Activated CD4-positive, alpha-beta T cell treated with anti-CD3 and anti-CD28 coated beads, Interleukin-2, amount 10 ng/mL, durations not matched to agents 24 days and 14 days (primary cell): ENCODE results near the gene NR5A2. TPM values are rescaled to one million over a fixed set of nuclear protein-coding genes. Genes with fewer than 3 reads are reported as not detected.

Source experiments
- DNase-seq: peaks from one replicate; pipeline ENCODE4 v3.0.0; 2022
- H3K27ac Mint-ChIP-seq: one replicate; pipeline ENCODE4 v1.8.0; 2022; ENCODE audit warnings: mild to moderate bottlenecking, mixed read lengths
- H3K27me3 Mint-ChIP-seq: one replicate; pipeline ENCODE4 v1.8.0; 2022; ENCODE audit warnings: mixed read lengths
- H3K36me3 Mint-ChIP-seq: one replicate; pipeline ENCODE4 v1.8.0; 2022; ENCODE audit warnings: low read depth, mild to moderate bottlenecking, mixed read lengths
- H3K4me1 Mint-ChIP-seq: one replicate; pipeline ENCODE4 v1.8.0; 2021; ENCODE audit warnings: mixed read lengths
- H3K4me3 Mint-ChIP-seq: one replicate; pipeline ENCODE4 v1.8.0; 2022; ENCODE audit warnings: mild to moderate bottlenecking, moderate library complexity, mixed read lengths
- H3K9me3 Mint-ChIP-seq: one replicate; pipeline ENCODE4 v1.8.0; 2021; ENCODE audit warnings: mixed read lengths
- intact Hi-C: fragments of 100-400 bp; cut with micrococcal nuclease; formaldehyde crosslinking; loops from one replicate; pipeline ENCODE4 v1.15.1; 2023
- total RNA-seq: library from RNA; stranded (reverse); gene quantifications from 2 replicates; pipeline ENCODE4 v1.2.3, GENCODE V29; 2022

NR5A2 gene
- total RNA-seq, 1 donor from 2014 or later, result not detected

DNA sequence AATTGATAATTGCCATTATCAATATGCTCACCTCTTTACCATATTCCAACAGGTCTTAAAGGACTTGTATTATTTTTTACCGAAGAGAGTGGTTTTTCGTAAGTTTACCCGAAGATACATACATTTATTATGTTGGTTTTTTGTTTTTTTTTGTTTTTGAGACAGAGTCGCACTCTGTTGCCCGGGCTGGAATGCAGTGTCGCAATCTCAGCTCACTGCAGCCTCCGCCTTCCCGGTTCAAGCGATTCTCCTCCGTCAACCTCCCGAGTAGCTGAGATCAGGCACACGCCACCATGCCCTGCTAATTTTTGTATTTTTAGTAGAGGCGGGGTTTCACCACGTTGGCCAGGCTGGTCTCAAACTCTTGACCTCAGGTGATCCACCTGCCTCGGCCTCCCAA, 30.8 kb downstream of the NR5A2 start:
- no peaks in the 10 kb centered on the region for H3K4me1 Mint-ChIP-seq
- intact Hi-C loops, result no loop called here
- no peak overlapping the region for H3K4me3 Mint-ChIP-seq
- no peaks in the 10 kb centered on the region for H3K9me3 Mint-ChIP-seq
- peaks cover 18% of the 10 kb centered on the region for H3K27me3 Mint-ChIP-seq
- DNase-seq, result peak; percentile 34
- H3K27ac Mint-ChIP-seq, result no peak overlapping the region
- H3K36me3 Mint-ChIP-seq, result no peaks in the 10 kb centered on the region

DNA sequence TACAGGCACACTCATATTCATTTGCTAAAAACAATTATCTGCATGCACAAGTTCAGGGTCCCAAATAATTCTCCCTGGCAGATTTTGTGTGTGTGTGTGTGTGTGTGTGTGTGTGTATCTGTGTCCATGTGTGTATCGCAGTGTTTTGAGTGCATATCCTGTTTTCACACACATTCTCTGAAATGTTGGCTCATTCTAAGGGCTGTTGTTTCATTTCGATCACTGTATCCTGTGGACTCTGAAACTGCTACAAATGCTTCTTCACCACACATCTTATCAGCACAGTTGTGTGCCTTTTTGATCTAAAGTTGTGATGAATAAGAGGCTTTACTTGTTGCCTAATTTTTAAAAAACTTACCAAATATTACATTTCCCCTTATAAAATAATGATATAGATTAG, 34.6 kb downstream of the NR5A2 start:
- no peaks in the 10 kb centered on the region for H3K9me3 Mint-ChIP-seq

DNA sequence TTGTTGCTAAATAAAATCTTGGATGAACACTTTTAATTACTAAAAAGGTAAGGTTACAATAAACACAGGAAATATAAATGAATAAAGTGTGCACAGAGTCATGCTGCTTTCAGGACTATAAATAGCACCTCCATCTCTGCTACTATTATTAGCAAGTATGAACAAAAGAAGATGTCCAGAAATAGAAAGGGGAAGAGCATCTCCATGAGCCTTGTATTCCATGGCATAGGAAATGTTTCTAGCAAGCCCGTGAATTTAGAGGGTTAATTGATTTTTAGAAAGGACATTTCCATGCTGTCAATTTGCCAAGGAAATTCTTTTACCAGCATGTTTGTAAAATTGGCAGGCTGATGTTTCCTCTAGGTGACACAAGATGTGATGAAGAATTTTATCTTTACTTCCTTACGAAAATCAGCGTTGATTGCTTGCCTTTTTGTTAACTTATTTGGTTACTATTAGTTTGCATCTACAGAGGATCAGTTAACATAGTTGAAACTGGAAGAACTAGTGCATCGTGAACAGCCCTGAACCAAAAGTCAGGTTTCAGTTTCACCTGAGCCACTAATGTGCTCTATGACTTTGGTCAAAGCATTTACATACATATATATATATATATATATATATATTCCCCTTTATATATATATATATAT, 45.3 kb downstream of the NR5A2 start:
- peaks cover 46% of the 10 kb centered on the region for H3K27me3 Mint-ChIP-seq
- H3K4me3 Mint-ChIP-seq, result no peak overlapping the region
- no peaks in the 10 kb centered on the region for H3K4me1 Mint-ChIP-seq
- intact Hi-C loops, result no loop called here
- no peak overlapping the region for H3K27ac Mint-ChIP-seq
- DNase-seq, result no peak
- no peaks in the 10 kb centered on the region for H3K9me3 Mint-ChIP-seq
- H3K36me3 Mint-ChIP-seq, result no peaks in the 10 kb centered on the region

More for the DNA sequence above, 34.6 kb downstream of the NR5A2 start:
- Mint-ChIP-seq H3K4me1 (no peaks in the 10 kb centered on the region), H3K27ac (no peak overlapping the region), H3K4me3 (no peak overlapping the region), H3K27me3 (peaks cover 18% of the 10 kb centered on the region), H3K36me3 (no peaks in the 10 kb centered on the region)
- intact Hi-C loops, result no loop called here
- DNase-seq, result peak; percentile 15

DNA sequence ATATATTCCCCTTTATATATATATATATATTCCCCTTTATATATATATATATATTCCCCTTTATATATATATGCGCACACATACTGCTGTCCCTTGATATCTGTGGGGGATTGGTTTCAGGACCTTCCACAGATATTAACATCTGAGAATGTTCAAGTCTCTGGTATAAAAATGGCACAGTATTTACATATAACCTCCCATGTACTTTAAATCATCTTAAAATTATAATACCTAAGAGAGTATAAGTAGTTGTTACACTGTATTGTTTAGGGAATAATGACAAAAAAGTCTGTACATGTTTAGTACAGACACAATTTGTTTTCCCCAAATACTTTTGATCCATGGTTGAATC, 45.8 kb downstream of the NR5A2 start:
- H3K4me3 Mint-ChIP-seq, result no peak overlapping the region
- H3K9me3 Mint-ChIP-seq, result no peaks in the 10 kb centered on the region
- no peak overlapping the region for H3K27ac Mint-ChIP-seq
- no peak for DNase-seq
- H3K27me3 Mint-ChIP-seq, result peaks cover 44% of the 10 kb centered on the region
- intact Hi-C loops, result no loop called here
- H3K36me3 Mint-ChIP-seq, result no peaks in the 10 kb centered on the region
- H3K4me1 Mint-ChIP-seq, result no peaks in the 10 kb centered on the region

DNA sequence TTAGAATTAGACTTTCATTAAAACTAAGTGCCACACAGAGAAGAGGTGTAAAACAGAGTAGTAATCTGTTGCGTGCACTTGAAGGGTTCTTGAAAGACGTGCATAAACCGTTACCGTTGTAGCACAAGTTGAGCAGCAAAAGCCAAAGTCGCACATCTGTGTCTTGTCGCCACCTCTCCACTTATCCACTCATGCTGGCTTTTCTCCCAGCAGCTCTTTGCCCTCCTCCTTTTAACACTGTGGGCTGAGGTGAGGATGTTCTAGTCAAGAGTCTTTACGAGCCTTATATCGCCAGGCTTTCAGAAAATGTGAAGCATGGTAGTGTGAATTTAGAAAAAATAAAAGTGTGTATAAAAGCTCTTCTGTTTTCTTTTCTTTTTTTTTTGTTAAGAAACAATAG, 48.0 kb downstream of the NR5A2 start:
- Mint-ChIP-seq H3K9me3 (no peaks in the 10 kb centered on the region), H3K27ac (no peak overlapping the region), H3K36me3 (no peaks in the 10 kb centered on the region), H3K4me1 (no peaks in the 10 kb centered on the region), H3K4me3 (no peak overlapping the region), H3K27me3 (peaks cover 48% of the 10 kb centered on the region)
- intact Hi-C loops, result no loop called here
- no peak for DNase-seq

DNA sequence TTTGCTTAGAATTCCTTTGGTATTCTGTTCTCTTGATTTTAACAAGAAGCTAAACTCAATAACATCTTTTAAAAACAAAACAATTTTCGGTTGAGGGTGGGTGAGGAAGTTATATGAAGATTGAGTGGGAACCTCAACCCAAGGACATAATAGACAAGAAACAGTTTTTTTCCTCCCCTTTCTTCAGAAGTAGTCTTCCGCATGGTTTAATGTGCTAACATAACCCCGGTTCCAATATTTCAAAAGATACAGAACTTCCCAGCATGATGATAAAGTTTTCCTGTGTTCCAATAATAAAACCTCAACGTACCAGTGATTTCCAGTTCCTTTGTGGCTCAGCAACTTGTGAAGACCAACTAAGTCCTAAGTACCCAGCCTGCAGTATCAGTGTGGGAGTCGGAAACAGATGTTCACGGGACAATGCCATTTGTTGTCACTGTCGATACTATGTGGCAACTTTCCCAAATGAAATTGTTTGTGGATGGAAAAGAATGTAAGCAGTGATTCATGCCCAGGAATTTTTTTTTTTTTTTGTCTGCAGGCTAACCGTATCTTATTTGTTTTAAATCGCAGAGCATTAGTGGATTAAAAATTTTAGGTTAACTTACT, 48.5 kb downstream of the NR5A2 start:
- intact Hi-C loops, result no loop called here
- Mint-ChIP-seq H3K27me3 (peaks cover 47% of the 10 kb centered on the region), H3K9me3 (no peaks in the 10 kb centered on the region), H3K4me3 (no peak overlapping the region), H3K4me1 (no peaks in the 10 kb centered on the region), H3K27ac (no peak overlapping the region), H3K36me3 (no peaks in the 10 kb centered on the region)
- no peak for DNase-seq

DNA sequence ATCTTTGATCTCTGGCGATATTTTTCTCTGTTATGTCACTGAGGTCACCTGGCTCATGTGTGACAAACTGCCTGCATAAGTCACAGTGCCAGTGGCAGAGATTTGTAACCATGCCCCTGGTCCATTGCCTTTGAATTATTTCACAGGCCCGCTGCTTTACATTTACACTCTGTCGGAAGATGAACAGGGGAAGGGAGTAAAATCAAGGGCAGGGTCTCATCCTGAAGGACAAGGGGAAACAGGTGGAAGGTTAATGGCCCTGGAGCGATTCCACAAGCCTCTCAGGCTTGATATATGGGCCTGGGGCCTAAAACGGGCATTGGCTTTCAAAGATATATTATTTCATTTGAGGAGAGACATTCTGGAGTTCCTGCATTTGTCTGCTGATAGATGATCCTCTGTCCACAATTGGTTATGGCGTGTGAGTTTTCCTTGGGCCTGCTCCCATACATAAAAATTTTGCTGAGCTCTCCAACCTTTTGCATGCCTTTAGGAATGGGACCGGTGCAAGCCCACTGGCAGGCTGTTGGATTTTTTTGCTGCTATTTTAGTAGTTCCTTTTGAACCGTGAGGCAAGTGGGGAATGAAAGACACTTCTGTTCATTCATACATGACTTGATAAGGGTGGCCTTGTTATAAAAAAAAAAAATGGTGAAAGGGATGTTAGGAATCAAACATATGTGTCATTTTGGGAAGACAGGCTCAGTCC, 51.9 kb downstream of the NR5A2 start:
- Mint-ChIP-seq H3K9me3 (no peaks in the 10 kb centered on the region), H3K4me1 (no peaks in the 10 kb centered on the region), H3K27me3 (peaks cover 35% of the 10 kb centered on the region), H3K4me3 (no peak overlapping the region), H3K27ac (no peak overlapping the region), H3K36me3 (no peaks in the 10 kb centered on the region)
- no peak for DNase-seq
- intact Hi-C loops, result no loop called here

DNA sequence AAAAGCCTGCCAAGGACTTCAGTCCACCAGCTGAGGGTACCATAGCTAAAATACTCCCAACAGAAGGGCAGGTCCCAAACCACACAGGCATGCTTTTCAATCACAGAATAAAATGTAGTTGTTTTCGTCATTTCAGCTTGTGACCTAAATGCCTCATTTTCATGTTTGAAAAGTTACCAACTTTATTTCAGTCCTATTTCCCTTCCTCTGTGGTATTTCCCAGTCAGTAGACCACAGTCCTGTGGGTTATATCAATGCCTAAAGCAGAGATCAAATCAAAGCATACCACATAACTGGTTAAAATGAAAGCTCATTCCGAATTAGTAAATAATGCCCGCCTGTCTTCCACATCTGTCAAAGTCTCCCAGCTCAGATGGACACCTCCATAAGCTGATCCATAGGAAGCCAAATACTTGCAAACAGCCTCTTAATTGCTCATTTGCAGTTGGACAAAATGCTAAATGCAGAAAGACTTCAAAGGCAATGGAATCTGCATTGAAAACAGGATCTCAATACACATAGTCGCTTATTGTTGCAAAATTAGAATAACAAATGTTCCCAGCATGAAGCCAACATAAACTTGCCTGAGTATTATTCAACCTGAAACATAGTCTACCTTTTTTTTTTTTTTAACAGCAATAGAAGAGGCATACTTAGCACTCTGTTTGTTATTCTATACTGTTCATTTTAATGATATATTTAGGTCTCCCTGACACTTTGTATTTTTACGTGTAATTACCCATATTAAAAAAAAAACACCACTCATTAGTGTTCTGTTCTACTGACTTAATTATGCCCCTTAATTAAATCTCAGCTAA, 53.9 kb downstream of the NR5A2 start:
- H3K9me3 Mint-ChIP-seq, result no peaks in the 10 kb centered on the region
- H3K4me3 Mint-ChIP-seq, result no peak overlapping the region
- no peak overlapping the region for H3K27ac Mint-ChIP-seq
- H3K4me1 Mint-ChIP-seq, result no peaks in the 10 kb centered on the region
- no peaks in the 10 kb centered on the region for H3K36me3 Mint-ChIP-seq
- intact Hi-C loops, result no loop called here
- DNase-seq, result no peak
- peaks cover 34% of the 10 kb centered on the region for H3K27me3 Mint-ChIP-seq

DNA sequence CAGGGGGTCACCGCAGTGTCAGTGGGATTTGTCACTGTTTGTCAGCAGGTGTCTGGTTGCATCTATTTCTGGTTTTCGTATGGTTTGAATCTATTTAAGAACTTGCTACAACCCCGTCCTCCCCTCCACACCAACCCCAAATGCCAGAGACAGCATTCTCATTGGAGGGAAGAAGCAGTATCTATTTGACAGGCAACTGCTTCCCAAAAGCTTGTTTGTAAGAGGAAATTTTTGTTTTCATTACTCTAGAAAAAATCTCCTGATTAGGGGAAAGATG, 54.4 kb downstream of the NR5A2 start:
- intact Hi-C loops, result no loop called here
- H3K9me3 Mint-ChIP-seq, result no peaks in the 10 kb centered on the region
- no peaks in the 10 kb centered on the region for H3K36me3 Mint-ChIP-seq
- no peak overlapping the region for H3K27ac Mint-ChIP-seq
- H3K4me1 Mint-ChIP-seq, result no peaks in the 10 kb centered on the region
- H3K4me3 Mint-ChIP-seq, result no peak overlapping the region
- H3K27me3 Mint-ChIP-seq, result peaks cover 32% of the 10 kb centered on the region
- no peak for DNase-seq

DNA sequence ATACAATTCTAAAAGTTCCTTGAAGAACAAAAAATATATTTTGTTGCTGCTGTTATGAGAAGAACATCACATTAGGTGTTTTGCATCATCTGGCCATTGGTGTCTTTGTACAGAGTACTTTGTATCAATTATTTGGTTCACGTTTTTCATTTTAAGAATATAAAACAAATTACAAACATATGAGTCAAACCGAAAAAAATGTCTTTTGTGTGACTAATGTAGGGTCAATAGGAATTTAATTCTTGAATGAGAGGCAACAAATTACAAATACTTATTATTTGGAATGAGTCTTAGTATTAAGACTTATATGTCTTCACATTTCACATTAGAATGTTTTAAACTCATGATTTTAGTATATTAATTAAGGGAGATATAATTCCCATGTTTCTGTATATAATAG, 54.8 kb downstream of the NR5A2 start:
- no peaks in the 10 kb centered on the region for H3K9me3 Mint-ChIP-seq
- no peaks in the 10 kb centered on the region for H3K4me1 Mint-ChIP-seq
- H3K4me3 Mint-ChIP-seq, result no peak overlapping the region
- intact Hi-C loops, result no loop called here
- H3K27me3 Mint-ChIP-seq, result peaks cover 34% of the 10 kb centered on the region
- no peaks in the 10 kb centered on the region for H3K36me3 Mint-ChIP-seq
- DNase-seq, result no peak
- no peak overlapping the region for H3K27ac Mint-ChIP-seq

DNA sequence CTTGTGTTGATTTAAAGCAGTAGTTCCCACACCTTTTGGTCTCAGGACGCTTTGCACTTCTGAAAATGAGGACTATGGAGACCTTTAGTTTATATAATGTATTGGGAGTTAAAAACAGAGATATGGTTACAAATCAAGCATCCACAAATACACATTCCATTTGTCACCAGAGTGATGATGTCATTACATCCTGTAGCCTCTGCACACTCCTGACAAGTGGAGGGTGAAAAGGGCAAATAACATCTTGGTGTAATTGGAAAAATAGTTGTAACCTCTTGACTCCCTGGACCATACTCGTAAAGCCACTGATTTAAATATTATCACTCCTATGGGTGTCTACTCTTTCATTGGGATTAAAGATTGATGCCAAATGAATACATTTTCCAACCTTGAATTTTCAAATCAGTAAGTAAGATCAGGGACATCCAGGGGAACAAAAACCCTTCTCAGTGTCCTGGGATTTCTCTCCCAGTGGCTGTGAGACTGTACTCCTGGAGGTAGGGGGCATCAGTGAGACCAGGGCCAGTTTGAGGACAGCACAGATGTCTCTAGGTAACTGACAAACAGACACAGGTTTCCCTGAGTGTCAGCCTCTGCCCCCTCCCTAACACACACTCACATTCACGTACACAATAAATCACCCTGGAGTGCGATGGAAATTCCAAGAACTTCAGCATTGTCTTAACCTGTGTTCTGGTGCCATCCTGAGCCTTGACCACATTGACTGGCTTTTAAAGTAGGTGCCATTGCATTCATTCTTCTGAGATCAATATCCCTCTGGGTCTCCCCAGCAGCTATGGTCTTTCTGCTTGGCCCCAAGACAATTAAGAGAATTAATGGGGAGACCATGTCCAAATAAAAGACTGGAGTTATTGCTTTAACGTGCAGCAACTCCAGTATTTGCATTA, 63.0 kb downstream of the NR5A2 start:
- intact Hi-C loops, result no loop called here
- no peak for DNase-seq
- H3K4me1 Mint-ChIP-seq, result no peaks in the 10 kb centered on the region
- no peaks in the 10 kb centered on the region for H3K9me3 Mint-ChIP-seq
- peaks cover 14% of the 10 kb centered on the region for H3K27me3 Mint-ChIP-seq
- H3K27ac Mint-ChIP-seq, result no peak overlapping the region
- H3K36me3 Mint-ChIP-seq, result no peaks in the 10 kb centered on the region
- H3K4me3 Mint-ChIP-seq, result no peak overlapping the region

DNA sequence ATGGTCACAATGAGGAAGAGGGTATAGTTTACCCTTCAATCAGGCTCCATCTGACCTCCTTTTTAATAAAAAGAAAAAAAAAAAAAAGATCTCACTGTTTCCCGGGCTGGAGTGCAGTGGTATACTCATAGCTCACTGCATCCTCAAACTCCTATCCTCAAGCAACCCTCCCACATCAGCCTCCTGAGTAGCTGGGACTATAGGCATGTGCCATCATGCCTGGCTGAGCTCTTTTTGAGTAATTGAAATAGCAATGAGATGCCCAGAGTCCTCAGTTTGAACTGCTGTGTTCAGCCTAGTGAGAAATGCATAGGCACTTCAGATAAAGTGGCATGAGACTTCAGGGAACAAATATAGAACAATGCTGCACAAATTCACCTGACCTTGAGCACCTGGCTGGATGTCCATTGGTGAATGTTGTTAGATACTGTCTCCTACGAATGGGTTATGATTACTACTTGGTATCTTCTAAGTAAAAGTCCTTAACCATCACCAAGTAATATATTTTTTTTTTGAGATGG, 67.6 kb downstream of the NR5A2 start:
- Mint-ChIP-seq H3K4me3 (no peak overlapping the region), H3K4me1 (no peaks in the 10 kb centered on the region), H3K9me3 (no peaks in the 10 kb centered on the region), H3K27ac (no peak overlapping the region), H3K36me3 (no peaks in the 10 kb centered on the region), H3K27me3 (peaks cover 12% of the 10 kb centered on the region)
- intact Hi-C loops, result no loop called here
- DNase-seq, result no peak

DNA sequence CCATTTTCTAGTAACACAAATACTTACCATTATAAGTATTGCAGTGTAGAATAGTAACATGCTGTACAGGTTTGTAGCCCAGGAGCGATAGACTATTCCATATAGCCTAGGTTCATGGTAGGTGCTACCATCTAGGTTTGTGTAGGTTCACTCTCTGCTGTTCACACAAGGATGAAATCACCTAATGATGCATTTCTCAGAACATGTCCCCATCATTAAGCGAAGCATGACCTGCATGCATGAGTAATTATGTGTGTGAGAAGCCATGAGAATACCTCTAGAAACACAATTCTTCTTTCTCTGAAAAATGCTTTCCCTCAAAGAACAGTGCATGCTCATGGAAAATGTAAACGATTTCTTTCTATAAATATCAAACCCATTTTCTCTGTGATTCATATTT, 69.3 kb downstream of the NR5A2 start:
- Mint-ChIP-seq H3K36me3 (no peaks in the 10 kb centered on the region), H3K27ac (no peak overlapping the region), H3K4me1 (no peaks in the 10 kb centered on the region), H3K4me3 (no peak overlapping the region), H3K27me3 (peaks cover 10% of the 10 kb centered on the region), H3K9me3 (no peaks in the 10 kb centered on the region)
- no peak for DNase-seq
- intact Hi-C loops, result no loop called here
